Smooth muscle cell of trachea (primary cell): Measurements from ENCODE around the gene E2F4. TPM values are rescaled to one million over a fixed set of nuclear protein-coding genes. Genes with fewer than 3 reads are reported as not detected.

Experiments
- total RNA-seq: library from RNA; depleted of rRNA; stranded (reverse); fragments of >200 nt; gene quantifications from 2 replicates; pipeline ENCODE4 v1.2.1, GENCODE V29; 2014

E2F4 gene, protein sequence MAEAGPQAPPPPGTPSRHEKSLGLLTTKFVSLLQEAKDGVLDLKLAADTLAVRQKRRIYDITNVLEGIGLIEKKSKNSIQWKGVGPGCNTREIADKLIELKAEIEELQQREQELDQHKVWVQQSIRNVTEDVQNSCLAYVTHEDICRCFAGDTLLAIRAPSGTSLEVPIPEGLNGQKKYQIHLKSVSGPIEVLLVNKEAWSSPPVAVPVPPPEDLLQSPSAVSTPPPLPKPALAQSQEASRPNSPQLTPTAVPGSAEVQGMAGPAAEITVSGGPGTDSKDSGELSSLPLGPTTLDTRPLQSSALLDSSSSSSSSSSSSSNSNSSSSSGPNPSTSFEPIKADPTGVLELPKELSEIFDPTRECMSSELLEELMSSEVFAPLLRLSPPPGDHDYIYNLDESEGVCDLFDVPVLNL
- total RNA-seq: 51.5 and 63.2 TPM in 2 replicates

DNA sequence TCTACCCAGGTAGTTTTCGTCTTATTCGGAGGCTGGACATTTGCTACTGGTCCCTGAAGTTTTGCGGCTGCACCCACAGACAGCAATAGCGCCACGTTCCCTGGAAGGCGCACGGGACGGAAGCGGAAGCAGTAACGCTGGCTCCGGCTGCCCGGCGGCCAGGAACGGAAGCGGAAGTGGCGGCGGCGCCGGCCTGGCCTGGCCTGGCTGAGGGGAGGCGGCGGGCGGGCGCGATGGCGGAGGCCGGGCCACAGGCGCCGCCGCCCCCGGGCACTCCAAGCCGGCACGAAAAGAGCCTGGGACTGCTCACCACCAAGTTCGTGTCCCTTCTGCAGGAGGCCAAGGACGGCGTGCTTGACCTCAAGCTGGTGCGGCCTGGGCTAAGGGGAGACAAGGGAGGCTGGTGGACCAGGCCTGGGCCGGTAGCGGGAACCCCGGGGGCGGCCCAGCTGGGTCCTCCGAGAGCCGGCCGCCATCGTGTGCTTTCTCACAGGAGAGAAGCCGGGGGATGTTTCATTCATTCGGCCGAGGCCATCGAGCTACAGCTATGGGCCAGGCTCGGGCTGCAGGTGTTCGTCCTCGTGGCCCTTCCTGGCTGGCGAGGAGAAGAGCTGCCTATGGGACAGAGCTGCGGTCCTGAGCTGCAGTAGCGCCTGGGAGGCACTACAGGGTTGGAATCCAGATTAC is at the start of gene E2F4:
TSS of gene E2F4 (plus strand) at position 161 of the 687 bp plus-strand sequence. CDS start at position 234, 73 bp downstream.

DNA sequence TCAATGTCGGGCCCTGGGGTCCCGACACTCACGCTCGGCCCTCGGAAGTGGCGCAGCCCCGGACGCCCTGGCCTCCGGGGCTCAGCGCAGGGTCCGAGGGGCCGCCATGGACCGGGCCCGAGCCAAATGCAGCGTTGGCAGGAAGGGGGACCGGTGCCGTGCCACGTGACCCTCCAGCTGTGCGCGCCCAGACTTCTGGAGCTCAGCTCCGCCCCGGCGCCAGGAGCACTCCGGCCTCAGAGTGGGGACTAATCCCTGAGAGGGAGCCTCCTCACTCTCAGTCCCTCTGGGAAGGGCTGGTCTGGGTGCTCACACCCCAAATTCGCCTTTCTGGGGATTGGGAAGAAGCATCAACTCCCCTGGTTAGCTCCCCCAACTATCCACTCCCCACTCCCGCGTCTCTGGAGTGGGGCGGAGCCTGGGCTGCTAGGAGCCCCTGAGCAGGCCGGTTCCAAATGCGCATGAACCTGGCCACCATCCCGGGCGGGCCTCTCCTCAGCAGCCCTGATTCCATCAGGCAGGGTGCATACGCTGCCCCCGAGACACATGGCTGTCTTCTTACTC is 41.0 kb upstream of the E2F4 start, which contains the start of gene B3GNT9:
TSS of gene B3GNT9 (minus strand) at position 166 of the 564 bp plus-strand sequence. CDS start 513 bp downstream, outside the sequence.

DNA sequence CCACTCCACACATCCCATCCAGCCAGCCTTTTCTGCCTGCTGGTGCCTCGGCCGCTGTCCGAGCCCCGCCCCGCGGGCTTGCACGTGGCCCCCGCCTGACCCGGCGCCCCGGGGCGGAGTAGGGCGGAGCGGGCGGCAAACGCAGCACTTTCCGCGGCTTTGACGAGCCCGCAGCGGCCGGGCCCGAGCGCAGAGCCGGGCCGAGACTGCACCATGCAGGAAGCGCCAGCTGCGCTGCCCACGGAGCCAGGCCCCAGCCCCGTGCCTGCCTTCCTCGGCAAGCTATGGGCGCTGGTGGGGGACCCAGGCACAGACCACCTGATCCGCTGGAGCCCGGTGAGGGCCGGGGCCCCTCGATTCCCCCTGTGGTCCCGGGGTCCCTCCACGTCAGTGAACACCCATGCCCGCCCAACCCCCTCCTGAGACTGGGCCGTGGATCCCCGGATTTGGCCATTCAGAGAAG is 27.3 kb upstream of the E2F4 start, which contains the start of gene HSF4:
TSS of gene HSF4 (plus strand) at position 147 of the 463 bp plus-strand sequence. CDS start at position 214, 67 bp downstream.

GRCh38 chr16:67170168-67170948 is 21.6 kb upstream of the E2F4 start, which contains the start of gene NOL3:
NOL3 (plus strand) TSS chr16:67170538.

DNA sequence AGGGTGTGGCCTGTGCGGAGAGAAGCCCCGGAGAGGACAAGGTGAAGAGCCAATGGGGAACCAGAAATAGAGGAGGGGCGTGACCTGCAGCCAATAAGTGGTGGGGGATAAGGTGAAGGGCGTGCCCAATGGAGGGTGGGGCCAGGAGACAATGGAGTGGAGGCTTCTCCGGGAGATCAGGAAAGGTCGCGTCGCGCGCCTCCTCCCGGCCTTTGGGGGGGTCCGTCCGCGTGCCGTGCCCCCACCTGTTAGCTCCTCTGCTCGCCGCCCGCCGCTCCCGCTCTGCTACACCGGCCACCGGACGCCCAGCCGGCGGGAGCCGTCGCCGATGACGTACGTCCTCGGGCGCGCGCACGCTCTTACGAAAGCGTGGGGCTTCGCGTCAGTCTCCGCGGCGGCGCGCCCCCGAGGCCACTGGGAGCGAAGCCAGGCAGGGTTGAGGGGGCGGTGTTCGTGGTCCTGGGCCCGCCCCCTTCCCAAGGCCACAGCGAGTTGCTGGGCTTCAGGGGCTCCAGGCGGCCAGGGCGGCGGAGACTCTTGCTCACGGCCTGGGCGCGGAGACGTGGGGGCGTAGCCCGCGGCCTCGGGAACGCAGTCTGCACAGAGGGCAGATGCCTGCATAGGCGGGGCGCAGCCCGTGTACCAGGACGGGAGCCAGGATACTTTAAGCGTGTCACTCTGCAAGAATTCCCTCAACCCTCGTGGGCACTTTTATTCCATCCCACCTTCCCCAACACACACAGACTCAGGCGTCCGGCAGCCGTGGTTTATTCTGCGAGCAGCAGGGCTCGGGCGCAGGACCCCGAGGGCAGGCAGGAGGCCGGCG is 8.1 kb upstream of the E2F4 start, which contains the start of gene MATCAP1:
TSS of gene MATCAP1 (minus strand) at position 337 of the 826 bp plus-strand sequence. CDS start 3,353 bp downstream, outside the sequence.

GRCh38 chr16:67190041-67190440 is 1.9 kb upstream of the E2F4 start, which contains the start of gene EXOC3L1:
EXOC3L1 (minus strand) TSS chr16:67190136; CDS start chr16:67189676, 460 bp downstream.

GRCh38 chr16:67199011-67199807 is 7.3 kb downstream of the E2F4 start, which contains the start of gene ELMO3:
ELMO3 (plus strand) TSS chr16:67199131; CDS start chr16:67199327, 196 bp downstream.

DNA sequence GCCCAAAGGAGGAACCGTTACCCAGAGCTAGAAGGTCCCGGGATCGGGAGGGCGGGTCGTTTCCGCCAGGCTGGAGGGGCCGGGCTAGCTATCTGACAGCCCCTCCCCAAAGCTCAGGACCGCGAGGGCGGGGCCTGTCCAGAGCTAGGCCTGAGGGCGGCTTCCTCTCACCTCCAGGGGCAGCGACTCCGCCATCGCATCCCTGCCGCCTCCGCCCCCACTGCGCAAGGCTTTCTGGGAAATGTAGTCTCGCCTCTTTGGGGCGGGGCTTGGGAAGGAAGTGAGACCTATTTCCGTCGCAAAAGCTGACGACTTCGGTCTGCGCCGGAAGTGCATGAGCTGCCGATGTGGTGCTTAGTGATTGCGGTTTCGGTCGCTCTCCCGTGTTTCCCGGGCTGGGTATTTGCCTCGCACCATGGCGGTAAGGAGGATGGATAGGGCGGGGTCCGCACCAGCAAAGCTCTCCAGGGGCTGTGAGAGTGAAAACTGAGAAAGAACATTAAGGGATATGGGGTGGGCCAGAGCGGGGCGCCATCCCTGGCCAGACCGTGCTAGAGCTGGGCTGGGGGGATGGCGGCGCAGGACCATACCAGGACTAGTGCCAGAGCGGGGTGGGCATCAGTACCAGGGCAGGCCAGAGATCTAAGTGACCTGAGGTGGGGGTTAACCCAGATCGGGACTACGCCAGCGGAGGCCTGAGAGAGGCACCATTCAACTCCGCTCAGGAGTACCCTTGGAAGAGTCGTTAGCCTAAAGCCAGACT is 35.0 kb downstream of the E2F4 start, which contains the start of gene TMEM208:
TSS of gene TMEM208 (plus strand) at position 327 of the 763 bp plus-strand sequence. CDS start at position 416, 89 bp downstream.

GRCh38 chr16:67247192-67248072 is 55.5 kb downstream of the E2F4 start, which contains the start of gene FHOD1:
FHOD1 (minus strand) TSS chr16:67247481; CDS start chr16:67247410, 71 bp downstream.

Other genes starting within 250 kb of the E2F4 start
- 0.66 and 1.9 TPM in 2 replicates for gene CES3, start 230.9 kb upstream of the E2F4 start, total RNA-seq
- 1.6 and 6.5 TPM in 2 replicates for gene CES4A, start 203.6 kb upstream of the E2F4 start, total RNA-seq
- gene CBFB, start 163.0 kb upstream of the E2F4 start, total RNA-seq: 53.4 and 89.9 TPM in 2 replicates
- gene PHAF1, start 82.2 kb upstream of the E2F4 start, total RNA-seq: 16.0 and 19.4 TPM in 2 replicates
- 55.6 and 102 TPM in 2 replicates for gene B3GNT9, start 41.2 kb upstream of the E2F4 start, total RNA-seq
- gene TRADD, start 32.2 kb upstream of the E2F4 start, total RNA-seq: 25.3 and 35.1 TPM in 2 replicates
- gene FBXL8, start 32.2 kb upstream of the E2F4 start, total RNA-seq: 21.7 and 26.3 TPM in 2 replicates
- 12.9 and 50.4 TPM in 2 replicates for gene HSF4, start 27.4 kb upstream of the E2F4 start, total RNA-seq
- gene NOL3, start 21.6 kb upstream of the E2F4 start, total RNA-seq: 12.8 and 18.5 TPM in 2 replicates
- gene MATCAP1, start 8.2 kb upstream of the E2F4 start, total RNA-seq: 20.8 and 24.9 TPM in 2 replicates
- gene EXOC3L1, start 2.0 kb upstream of the E2F4 start, total RNA-seq: 0.17 TPM in 1 of 2 replicates, not detected in the other
- 0.29 and 0.66 TPM in 2 replicates for gene ELMO3, start 7.0 kb downstream of the E2F4 start, total RNA-seq
- 32.6 and 42.9 TPM in 2 replicates for gene TMEM208, start 35.0 kb downstream of the E2F4 start, total RNA-seq
- 15.7 and 16.6 TPM in 2 replicates for gene FHOD1, start 55.3 kb downstream of the E2F4 start, total RNA-seq
- gene SLC9A5, start 56.8 kb downstream of the E2F4 start, total RNA-seq: 1.3 and 2.3 TPM in 2 replicates
- gene PLEKHG4, start 87.4 kb downstream of the E2F4 start, total RNA-seq: 29.2 and 55.1 TPM in 2 replicates
- 0.50 and 0.87 TPM in 2 replicates for gene KCTD19, start 134.6 kb downstream of the E2F4 start, total RNA-seq
- gene LRRC36, start 134.7 kb downstream of the E2F4 start, total RNA-seq: 0.50 and 0.73 TPM in 2 replicates
- 1.0 and 2.2 TPM in 2 replicates for gene TPPP3, start 201.3 kb downstream of the E2F4 start, total RNA-seq
- 9.9 and 10.9 TPM in 2 replicates for gene ZDHHC1, start 224.3 kb downstream of the E2F4 start, total RNA-seq
- gene HSD11B2, start 239.0 kb downstream of the E2F4 start, total RNA-seq: 0.15 and 0.66 TPM in 2 replicates